ENCODE measurements around the gene ALKBH1.
"Not testable (repeated sequence)": the region's sequence is repeated elsewhere in the genome, so short reads cannot be mapped to it uniquely, and the experiment has no call there.

Gene ALKBH1

DNA sequence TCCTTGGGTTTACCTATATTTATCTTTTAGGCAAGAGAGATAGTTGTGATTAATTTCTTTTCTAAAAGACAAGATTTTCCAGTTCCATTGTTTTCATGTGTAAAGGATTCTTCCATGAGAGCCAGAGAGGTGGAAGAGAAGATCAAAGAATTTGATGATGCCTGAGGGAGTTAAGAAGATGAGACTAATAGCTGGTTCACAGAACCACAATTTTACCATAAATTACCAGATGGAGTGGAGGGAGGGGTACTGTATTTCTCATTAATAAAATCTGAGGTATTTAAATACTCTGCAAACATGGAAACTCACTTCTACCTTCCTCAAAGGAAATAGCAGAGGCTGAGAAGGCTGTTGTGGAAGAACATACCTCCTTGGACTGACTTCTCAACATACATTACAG lies 34.6 kb downstream of the ALKBH1 start:
- DNase-seq = no peak

DNA sequence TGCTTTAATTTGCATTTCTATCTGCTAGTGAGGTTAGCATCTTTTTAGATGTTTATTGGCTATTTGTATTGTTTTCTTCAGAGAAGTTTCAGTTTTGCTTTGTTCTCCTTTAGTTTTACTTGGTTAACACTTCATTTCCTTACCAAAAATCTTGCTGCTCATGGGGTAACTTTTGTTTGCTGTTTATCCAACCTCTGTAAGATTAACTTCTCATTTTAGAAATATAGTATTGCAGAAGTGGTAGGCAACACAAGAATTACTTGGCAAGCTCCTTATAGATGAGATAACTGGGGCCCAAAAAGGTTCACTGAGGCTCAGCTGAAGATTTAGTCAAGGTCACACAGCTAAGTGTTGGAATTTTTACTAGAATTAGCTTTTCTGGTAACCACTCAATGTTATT lies 40.5 kb downstream of the ALKBH1 start:
- DNase-seq = no peak

DNA sequence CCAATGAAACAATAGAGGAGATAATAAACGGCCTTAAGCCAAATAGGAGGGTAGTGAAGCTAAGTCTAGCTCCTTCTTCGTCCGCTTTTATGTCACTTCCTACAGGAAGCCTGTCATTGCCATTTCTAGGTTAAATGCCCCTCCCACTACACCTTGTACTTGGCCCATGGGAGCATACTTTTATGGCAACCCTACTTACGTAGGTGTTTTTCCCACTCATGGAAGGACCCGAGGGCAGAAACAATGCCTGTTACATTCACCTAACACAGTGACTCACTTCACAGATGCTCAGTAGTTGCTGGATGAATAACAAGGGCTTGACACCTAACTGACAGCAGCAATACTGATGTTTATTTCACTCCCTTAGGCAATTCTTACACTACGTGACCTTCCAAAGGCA lies 44.5 kb downstream of the ALKBH1 start:
- DNase-seq = no peak

DNA sequence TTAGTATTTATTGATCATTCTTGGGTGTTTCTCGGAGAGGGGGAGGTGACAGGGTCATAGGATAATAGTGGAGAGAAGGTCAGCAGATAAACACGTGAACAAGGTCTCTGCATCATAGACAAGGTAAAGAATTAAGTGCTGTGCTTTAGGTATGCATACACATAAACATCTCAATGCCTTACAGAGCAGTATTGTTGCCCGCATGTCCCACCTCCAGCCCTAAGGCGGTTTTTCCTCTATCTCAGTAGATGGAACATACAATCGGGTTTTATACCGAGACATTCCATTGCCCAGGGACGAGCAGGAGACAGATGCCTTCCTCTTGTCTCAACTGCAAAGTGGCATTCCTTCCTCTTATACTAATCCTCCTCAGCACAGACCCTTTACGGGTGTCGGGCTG lies 46.3 kb downstream of the ALKBH1 start:
- not testable (repeated sequence) for DNase-seq

DNA sequence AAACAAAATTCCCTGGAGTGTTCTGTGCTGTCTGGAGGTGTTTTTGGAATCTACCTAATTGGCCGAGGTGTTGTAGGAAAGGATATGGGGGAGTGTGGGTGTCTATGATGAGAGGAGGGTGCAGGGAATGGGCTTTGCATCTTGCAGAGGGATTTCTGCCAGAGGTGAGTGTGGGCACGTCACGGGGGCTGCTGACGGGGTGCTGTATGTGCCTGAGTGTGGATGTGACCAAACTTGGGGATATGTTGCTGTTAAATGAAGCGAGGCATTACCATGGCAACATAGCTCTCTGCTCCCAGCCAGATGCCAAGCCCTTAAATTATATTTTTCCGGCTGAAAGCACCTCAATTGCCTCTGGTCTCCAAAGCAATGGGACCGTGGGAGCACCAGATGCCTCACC lies 47.1 kb downstream of the ALKBH1 start:
- DNase-seq = no peak

DNA sequence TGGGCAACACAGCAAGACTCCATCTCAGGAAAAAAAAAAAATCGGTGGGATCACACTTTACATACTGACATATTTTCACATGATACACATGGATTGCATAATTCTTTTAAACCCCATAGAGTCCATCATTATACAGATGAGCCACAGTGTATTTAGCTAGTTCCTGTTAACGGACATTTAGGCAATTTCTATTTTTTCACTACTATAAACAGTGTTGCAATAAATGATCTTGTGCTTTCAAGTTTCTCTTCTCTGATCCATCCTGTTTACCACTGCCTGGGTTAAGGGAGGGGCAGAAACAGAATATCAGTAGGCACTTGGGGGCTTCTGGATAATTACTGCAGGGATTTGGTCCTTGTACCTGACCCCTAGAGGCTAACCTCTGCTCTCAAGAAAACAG lies 48.0 kb downstream of the ALKBH1 start:
- no peak for DNase-seq

DNA sequence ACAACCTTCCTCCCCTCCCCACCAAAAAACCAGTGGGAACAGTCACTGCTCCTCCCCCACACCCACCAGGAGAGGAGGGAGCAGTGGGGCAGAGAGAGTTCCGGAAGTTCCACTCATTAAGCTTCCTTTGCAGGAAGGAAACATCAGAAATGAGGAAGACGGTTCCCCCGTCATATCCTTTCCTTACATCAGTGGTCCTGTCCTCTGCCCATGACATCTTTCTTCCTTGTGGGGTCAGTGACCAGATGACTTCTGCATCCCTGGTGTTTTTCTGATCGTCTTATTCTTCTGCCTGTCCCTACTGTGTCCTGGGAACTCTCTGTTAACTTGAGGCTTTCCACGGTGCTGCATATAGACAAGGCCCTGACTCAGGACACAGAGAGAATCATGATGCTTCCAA lies 50.5 kb downstream of the ALKBH1 start:
- DNase-seq = no peak

DNA sequence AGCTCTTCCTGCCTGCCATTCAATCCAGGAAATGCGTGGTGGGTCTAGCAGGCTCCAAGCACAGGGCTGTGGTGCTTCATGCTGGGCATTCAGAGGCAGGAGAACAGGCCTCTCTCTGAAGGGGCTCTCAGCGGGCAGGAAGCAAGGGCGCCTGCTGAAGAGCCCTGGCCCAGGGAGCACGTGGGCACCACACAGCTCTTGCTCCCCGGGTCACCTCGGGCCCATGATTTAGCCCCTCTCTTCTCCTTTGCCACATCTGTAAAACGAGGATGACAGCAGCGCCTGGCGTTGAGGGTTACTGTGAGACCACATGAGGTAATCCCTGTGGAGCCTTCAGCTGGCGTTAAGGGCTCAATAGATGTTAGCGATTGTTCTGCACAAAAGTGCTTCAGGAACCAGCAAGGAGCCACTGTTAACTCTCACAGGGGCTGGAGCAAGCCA lies 53.8 kb downstream of the ALKBH1 start:
- no peak for DNase-seq

DNA sequence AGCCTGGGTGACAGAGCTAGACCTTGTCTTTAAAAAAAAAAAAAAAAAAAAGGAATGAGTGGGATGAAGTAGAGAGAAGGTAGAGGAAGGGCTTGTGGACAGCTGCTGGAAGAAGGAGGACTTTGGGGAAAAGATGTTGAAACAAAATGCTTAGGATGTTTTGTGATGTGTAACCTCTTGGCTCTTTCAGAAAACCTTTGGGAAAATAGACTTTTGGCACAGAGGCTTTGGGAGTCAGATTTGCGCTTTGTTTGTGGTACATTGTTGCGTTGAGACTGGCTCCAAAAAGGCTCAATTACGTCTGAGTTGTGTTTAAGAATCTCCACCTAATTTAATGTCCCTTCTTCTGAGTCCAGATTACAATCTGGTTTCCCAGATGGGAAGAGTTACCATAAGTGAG lies 58.5 kb downstream of the ALKBH1 start:
- DNase-seq = no peak

DNA sequence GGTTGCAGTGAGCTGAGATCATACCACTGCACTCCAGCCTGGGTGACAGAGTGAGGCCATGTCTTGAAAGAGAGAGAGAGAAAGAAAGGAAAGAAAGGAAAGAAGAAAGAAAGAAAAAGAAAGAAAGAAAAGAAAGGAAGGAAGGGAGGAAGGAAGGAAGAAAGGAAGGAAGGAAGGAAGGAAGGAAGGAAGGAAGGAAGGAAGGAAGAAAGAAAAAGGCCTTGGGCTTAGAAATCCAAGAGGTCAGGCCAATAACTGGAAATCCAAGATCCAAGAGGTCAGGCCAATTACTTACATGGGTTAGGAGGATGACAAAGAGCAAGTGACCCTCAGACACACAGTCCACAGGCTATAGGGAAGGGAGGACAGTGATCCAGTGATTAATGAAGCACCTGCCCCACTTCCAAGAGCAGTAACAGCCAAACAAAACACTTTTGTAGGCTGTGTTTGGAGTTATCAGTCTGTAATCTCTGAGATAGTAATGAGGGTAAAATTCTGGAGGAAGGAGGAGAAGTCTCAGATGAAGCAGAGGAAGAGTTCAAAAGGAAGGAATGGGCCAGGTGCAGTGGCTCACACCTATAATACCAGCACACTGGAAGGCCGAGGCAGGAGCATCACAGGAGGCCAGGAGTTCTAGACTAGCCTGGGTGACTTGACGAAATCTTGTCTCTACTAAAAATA lies 59.2 kb downstream of the ALKBH1 start:
- no peak for DNase-seq

DNA sequence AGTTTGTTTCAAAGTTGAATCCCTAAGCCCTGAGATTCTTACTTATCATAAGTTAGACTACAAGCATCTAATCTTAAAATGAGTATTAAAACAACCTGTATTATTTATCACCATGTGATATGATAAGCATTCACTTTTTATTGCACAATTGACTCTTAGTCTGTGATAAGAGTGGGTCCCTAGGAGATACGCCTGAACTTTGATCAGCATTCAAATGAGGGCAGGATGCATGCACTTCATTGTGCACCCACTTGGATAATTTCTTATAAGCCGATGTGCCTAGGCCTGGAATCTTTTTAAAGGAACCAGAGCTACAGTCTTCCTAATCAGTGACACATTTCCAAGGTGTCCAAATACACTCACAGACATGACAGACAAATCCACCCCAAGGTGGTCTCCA lies 60.0 kb downstream of the ALKBH1 start:
- no peak for DNase-seq

DNA sequence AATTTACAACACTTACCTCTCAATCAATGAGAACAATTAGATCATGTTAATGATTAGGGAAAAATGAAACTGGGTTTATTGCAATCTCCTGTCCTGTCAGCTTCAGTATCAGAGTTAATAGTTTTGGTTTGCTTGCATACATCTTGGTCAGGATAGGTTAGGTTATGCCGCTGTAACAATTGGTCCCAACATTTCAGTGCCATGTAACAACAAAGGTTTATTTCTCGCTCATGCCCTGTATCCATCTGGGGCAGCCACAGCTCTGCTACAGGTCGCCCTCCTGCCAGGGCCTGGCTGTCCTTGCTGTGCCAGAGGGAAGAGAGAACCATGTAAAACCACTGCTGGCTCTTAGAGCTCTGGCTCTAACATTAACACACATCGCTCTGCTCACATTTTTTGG lies 60.9 kb downstream of the ALKBH1 start:
- no peak for DNase-seq

DNA sequence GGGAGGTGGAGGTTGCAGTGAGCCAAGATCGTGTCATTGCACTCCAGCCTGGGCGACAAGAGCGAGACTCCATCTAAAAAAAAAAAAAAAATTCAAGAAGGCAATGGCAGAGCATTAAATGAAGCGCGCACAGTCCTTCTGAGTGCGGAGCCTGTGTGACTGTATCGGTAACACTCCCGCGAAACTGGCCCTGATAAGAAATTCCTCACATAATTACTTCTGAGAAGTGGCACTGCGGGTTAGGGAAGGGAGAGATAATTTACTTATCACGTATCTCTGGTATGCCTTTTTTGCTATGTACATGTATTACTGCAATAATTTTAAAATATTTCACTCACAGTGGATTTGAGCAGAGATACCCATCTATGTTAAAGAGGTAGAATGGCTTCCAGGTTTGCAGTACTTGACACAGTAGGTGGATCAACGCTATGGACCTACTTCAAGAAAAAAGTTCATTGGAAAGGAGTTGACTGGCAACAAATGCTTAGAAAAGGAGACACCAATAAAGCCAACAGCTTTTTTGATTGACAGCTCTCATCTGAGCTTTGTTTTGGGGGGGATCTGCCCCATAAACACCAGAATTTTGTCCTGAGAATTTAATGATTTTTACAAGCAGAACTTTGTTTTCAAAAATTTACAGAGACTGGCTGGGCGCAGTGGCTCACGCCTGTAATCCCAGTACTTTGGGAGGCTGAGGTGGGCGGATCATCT lies 62.1 kb downstream of the ALKBH1 start:
- no peak for DNase-seq

DNA sequence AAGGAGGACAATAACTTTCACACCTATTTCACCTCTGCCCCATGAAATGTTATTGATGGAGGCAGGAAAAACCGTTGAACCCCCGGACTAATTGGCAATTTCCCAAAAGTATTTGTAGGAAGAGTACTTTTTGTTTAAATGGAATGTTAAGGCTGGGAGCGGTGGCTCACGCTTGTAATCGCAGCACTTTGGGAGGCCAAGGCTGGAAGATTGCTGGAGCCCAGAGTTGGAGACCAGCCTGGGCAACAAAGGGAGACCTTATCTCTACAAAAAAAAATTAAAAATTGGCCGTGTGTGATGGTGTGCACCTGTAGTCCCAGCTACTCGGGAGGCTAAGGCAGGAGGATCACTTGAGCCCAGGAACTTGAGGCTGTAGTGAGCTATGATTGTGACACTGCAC lies 65.4 kb downstream of the ALKBH1 start:
- no peak for DNase-seq

DNA sequence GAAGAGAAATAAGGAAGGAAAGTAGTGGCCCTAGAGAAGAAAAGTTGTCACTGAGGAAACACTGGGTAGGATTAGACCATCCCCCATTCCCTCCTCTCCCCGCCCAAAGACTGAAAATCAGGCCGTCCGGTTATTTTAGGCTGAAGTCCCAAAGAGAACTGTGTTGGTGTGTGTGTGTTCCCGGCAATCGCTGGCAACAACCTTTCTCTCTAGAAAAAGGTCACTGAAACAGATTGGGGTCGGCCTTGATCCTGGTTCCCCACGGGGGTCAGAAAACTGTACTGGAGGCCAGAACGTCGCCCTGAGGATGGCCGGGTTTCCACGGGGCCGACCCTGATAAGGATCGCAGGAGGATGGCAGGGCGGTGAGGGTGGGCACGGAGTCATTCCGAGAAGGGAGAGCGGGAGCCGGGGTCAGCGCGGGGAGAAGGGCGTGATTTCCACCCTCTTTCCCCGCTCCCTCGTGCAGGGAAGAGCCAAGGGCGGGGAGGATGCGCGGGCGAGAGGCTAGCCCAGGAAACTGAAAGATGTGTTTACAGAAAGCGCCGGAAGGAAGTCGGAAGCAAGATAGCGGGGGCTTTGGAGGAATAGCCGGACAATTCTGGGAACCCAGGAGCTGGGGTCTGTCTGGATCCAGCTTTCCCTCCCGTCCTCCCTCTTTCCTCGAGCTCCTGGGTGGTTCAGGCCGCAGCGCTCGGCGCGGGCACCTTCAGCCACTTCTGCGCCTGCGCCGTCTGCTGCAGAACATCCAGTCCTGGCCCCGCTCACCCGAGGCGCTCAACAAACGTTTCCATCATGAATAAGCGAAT lies 66.1 kb downstream of the ALKBH1 start:
- peak; percentile 52 for DNase-seq

DNA sequence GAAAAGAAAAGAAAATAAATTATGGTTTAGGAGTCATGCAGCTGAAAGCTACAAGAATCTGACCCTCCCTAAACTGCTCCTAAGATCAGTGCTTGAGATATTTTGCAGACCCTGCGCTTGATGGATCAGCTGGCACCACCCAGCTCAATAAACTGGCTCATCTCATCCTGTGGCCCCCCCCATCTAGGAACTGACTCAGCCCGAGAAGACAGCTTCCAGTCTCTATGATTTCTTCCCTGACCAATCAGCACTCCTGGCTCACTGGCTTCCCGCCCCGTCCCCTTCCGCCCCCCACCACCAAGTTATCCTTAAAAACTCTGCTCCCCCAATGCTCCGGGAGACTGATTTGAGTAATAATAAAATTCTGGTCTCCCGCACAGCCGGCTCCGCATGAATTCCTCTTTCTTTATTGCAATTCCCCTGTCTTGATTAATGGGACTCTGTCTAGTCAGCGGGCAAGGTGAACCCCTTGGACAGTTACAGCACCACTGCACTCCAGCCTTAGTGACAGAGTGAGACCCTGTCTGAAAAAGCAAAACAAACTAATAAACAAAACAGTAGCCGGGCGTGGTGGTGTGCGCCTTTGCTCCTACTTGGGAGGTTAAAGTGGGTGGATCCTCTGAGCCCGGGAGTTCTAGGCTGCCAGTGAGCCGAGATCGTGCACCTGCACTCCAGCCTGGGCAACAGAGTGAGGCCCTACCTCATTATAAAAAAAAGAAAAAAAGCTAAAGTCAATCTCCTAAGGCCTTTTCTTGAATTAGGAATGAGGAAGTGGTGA lies 66.9 kb downstream of the ALKBH1 start:
- DNase-seq = no peak

DNA sequence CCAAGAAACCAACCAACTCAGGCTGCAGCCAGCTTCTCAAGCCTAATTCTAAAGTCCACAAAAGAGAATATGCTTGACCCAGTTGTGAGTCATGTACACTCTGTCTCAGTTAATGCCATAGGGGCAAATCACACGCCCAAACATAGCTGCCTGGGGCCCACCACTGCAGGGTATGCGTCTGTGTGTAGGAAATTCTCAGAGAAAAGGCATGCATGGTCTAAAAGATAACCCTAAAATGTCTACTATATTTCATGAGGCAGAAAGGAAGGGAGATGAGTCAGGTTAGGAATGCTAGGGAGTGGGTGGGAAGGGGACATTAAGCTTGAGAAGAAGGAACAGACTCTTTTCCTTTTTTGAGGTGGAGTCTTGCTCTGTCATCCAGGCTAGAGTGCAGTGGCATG lies 69.1 kb downstream of the ALKBH1 start:
- DNase-seq = no peak

DNA sequence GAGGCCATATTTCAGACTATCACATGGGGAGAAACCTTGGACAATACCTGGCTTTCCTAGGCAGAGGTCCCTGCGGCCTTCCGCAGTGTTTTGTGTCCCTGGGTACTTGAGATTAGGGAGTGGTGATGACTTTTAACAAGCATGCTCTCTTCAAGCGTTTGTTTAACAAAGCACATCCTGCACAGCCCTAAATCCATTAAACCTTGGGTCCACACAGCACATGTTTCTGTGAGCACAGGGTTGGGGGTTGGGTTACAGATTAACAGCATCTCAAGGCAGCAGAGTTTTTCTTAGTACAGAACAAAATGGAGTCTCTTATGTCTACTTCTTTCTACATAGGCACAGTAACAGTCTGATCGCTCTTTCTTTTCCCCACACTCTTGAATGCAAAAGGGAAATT lies 72.0 kb downstream of the ALKBH1 start:
- DNase-seq = not testable (repeated sequence)

DNA sequence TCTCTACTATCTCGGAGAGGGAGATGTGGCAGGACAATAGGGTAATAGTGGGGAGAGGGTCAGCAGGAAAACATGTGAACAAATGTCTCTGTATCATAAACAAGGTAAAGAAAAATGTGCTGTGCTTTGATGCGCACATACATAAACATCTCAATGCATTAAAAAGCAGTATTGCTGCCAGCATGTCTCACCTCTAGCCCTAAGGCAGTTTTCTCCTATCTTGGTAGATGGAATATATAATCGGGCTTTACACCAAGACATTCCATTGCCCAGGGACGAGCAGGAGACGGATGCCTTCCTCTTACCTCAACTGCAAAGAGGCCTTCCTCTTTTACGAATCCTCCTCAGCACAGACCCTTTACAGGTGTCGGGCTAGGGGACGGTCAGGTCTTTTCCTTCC lies 72.4 kb downstream of the ALKBH1 start:
- DNase-seq = not testable (repeated sequence)

DNA sequence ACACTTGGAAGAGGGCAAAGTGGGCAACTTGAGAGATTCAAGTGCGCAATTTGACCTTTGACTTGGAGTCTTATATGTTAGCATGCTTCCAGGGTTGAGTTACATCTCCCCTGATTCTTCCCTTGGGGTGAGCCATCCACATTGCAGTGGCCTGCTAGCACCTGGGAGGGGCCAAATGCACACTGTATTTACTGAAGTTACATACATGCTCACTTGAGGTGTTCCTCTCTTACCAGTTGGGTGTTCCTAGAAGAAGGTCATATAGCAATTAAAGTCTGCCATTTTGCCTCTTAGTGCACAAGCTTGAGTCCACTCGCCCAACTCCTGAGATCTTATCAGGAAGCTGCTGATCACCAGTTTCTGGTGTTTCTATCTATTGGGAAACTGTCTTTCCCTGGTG lies 77.7 kb downstream of the ALKBH1 start:
- no peak for DNase-seq

DNA sequence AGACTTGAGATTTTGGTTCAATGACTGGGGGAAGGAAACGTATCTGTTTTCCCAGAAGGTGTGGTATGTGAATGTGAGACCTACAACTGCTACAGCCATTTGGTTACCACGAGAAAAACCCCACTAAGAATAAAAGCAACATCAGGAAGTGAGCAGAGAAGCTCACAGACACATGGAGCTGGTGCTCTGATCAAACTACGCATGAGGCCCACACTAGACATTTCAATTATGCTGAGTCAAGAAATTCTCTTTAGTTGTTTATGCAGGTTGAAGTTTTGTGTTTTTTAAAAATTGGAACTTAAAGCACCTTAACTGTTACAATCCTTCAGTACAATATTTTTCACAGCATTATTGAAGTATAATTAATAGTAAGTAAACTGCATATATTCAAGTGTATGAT lies 82.5 kb downstream of the ALKBH1 start:
- DNase-seq = no peak

DNA sequence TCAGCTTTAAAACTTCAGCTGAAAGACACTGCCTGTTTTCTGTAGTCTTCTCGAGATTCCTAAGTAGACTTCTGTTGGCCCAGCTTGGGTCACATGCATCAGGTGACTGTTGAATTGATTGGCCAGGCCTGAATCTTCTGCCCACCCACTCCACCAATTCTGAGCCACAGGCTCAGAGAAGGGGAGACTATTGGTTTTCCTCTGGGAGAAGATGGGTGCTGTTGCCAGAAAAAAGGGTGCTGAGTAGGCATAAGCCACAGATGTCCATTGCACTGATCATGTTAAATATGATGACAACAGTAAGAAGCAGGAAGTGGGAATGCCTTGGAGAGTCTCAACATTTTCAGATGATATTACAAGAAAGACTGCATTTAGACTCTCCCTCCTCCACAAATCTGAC lies 84.6 kb downstream of the ALKBH1 start:
- no peak for DNase-seq
